Neural cell (in vitro differentiated cells): Measurements from ENCODE around the gene ZFR.

Experiments used
- POLR2AphosphoS5 ChIP-seq: IDR thresholded peaks from 2 replicates; pipeline ENCODE4 v1.6.1; 2012
- SMC3 ChIP-seq: fragments of 450-650 bp; conservative IDR thresholded peaks from 2 replicates; pipeline ENCODE4 v1.6.1; 2014; ENCODE audit warnings: antibody characterized with exemption, mild to moderate bottlenecking, moderate library complexity; ENCODE audit not compliant: poor library complexity
- TAF1 ChIP-seq: IDR thresholded peaks from 2 replicates; pipeline ENCODE4 v1.6.1; 2012; ENCODE audit warnings: low read depth

DNA sequence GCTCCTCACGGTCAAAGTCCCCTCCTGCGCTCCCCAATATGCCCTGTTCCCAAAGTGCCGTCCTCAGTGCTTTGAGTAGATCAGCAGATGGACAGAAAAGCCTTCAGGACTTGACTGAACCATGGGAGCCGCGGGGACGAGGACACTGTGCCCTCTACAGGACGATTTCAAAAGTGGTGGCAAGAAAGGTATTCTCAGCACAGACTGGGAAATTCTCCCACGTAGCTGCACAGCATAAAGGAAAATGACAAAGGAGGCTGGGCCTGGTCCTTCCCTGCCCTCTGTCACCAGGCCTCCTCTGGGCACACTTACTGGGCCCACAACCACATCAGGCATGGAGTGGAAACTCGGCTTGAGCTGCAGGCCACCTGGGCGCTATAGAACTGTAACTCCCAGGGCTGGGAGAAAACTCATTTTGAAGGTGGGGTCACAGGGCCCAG is 115.1 kb downstream of the ZFR start:
- no peak for TF ChIP-seq POLR2AphosphoS5
- TF ChIP-seq SMC3, result no peak
- no peak for TF ChIP-seq TAF1
